Activated CD8-positive, alpha-beta memory T cell treated with anti-CD3 and anti-CD28 coated beads for 4 hours (primary cell): Measurements from ENCODE around the gene POLN.
"Not testable (repeated sequence)": the region's sequence is repeated elsewhere in the genome, so short reads cannot be mapped to it uniquely, and the experiment has no call there.

ENCODE experiments used
- DNase-seq, 2 donors: peaks; one replicate each; pipeline ENCODE4 v3.0.0-alpha.2; 2020; ENCODE audit warnings: low read depth in 2 of 2

POLN gene

GRCh38 chr4:2251795-2252529 lies 10.0 kb upstream of the POLN start:
- no peak for DNase-seq

DNA sequence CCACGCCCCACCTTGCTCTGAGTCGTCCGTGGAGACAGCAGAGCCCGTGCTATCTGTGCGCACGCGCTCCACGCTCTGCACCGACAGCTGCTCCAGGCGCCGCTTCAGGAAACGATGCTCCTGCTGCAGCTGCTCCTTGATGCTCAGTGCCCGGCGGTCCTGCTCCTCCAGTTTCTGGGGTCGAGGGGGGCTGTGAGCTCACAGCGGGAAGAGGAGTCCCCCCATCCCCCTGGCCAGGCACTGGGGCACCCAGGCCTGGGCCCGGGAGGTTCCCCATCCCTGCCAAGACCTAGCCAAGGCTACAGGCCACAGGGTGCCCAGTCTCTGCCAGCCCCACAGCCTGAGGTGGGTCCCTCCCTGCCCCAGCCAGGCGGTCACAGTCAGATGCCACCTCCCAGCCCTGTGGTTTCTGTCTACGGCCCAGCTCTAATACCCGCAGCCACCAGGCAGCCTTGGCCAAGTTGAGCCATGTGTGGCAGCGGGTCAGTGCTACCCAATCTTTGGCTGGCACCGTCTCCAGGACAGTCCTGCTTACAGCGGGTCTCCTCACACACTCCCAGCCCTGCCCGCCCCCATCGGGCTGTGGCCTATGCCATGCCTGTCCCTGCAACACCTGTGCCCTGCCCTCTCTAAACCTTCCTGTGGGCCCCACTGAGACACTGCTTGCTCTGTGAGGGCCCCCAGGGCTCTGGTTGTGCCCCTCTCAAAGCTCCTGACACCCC lies 9.3 kb upstream of the POLN start:
- no peak for DNase-seq

DNA sequence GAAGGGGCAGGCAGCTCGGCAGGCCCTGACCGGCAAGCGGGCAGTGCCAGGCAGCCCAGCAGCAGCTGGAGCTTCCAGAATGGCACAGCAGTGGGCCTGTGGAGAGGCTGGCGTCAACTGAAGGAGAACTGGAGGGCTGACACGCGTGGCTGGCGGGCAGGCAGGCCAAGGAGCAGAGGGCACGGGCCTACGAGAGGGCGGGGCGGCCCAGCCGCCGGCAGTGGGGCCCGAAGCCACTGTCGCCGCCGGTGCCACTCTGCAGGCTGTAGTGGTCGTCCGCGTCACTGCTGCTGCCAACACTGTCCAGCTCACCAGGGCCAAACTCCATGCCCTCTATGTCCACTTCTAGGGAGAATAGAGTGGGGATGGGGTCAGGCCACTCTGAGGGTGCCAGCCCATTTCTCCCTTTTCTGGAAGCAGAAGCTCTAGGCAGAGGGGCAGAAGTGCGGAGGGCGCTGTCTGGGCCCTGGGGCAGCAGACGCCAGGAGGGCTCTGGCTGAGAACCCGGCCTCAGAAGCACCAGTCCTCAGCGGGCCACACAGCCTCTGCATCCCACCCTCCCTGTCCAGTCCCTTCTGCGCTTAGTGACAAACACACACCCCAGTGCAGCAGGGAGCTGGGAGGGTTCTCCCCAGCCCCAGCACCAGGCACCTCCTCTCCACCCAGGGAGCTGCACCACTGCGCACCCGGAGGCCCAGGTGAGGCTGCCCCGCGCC lies 8.6 kb upstream of the POLN start:
- no peak for DNase-seq

- no peak for DNase-seq
These were observed 7.8 kb upstream of the POLN start for GRCh38 chr4:2249526-2250356.

- DNase-seq = no peak
These were observed 6.9 kb upstream of the POLN start for GRCh38 chr4:2248821-2249261.

GRCh38 chr4:2248044-2248780 lies 6.3 kb upstream of the POLN start:
- DNase-seq = no peak

- DNase-seq = no peak
These were observed 5.5 kb upstream of the POLN start for GRCh38 chr4:2247128-2248043.

DNA sequence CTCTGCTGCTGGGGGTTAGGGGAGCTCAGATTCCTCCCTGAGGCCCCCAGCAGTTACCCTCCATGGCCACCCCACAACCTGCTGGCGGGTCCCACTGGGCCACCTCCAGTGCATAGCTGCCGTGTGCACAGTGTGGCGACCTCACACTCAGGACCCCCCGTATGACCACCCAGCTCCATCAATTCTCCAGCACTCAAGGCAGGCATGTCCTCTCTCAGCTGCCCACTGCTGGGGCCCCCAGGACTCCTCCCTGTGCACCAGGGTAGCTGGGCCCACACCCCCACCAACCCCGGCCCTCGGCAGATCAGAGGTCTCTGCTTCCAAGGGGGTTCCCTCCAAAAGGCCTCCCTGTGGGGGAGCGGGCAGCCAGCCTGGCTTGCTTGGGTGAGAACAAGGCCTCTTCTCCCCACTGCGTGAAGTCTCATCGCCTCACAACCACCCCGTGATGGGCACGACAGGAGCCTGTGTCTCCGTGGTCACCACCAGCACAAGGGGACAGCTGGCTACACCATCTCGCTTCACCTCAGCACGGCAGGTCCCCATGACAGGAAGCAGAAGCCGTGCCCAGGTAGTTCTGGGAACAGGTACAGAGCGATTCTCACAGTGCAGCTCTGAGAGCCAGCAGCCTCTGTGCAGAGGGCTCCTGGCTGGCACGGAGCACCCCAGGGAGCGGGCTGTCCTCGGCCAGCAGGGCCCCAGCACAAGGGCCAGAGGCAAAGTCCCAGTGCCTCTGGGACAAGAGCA lies 4.6 kb upstream of the POLN start:
- DNase-seq = no peak

GRCh38 chr4:2245787-2246275 lies 3.9 kb upstream of the POLN start:
- DNase-seq = no peak

DNA sequence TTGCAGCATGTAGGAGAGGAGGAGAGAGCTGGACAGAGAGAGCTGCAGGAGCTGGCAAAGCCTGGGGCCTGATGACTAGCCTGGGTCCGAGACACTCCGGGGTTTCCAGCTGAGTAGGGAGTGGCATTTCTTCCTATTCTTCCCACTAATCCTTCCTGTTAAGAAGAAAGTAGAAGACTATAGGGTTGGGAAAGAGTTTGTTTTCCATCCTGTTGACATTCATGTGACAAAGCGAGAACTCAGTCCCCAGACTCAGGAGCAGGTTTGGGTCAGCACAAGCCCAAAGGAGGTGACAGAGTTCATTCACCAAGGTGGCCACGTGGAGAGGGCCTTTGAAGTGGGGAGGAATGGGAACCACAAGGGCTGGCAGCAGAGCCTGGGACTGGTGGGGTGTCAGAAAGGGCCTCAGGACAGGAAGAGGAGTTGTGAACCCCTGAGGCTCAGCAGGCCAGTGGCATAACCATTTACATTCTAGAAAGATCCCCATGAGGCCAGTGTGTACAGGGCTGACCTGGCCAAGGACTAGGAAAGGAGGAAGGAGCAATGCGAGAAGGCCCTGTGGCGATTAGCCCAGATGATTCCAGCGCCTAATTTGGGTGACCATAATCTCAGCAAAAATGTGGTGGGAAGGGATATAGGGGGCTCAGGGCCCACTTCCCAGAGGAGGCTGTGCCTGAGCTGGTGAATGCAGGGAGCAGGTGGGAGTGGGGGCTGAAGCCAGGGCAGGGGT lies 3.3 kb upstream of the POLN start:
- no peak for DNase-seq

DNA sequence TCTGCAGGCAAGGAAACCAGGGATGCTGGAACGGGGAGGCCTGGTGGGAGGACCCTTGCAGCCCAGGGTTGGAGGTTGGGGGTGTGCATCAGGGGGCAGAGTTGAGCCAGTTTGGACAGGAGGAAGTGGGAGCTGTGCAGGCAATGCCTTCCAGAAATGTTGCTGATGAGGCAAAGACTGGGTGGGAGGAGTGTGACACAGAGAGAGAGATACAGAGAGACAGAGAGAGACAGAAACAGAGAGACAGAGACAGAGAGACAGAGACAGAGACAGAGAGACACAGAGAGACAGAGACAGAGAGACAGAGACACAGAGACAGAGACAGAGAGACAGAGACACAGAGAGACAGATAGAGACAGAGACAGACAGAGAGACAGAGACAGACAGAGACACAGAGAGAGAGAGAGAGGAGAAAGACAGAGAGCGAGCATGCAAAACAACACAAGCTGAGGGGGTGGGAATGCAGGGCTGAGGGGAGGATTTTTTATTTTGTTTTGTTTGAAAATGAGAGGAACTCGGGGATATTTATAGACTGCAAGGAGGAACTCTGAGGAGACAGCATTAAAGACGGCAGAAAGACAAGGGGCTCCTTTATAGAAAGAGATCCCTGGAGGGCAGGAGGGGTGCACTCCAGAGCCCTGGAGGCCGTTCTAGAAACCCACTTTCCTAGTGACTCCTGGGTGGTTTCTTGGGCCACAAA lies 1.9 kb upstream of the POLN start:
- no peak for DNase-seq

- no peak for DNase-seq
These were observed 918 bp downstream of the POLN start for GRCh38 chr4:2241003-2241402.

DNA sequence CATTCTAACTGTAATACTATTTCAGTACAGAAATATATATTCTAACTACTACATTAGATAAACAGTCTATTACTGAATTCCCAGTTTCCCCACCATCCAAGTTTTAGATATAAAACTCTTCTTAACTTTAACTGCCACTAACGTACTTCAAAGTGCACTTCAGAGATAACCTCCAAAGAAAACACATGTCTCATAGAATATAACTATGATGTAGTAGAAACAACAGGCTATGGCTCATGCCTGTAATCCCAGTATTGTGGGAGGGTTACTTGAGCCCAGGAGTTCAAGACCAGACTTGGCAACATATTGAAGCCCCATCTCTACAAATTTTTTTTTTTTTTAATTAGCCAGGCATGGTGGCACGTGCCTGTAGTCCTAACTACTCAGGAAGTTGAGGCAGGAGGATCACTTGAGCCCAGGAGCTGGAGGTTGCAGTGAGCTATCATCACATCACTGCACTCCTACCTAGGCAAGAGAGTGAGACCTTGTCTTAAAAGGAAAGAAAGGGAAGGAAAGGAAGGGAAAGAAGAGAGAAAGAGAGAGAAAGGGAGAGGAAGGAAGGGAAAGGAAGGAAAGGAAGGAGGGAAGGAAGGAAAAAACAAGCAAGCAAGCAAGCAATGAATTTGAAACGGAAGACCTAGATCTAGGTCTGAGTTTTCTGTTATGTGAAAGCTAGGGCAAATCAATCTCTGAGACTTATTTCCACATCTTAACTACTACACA lies 4.8 kb downstream of the POLN start:
- no peak for DNase-seq

DNA sequence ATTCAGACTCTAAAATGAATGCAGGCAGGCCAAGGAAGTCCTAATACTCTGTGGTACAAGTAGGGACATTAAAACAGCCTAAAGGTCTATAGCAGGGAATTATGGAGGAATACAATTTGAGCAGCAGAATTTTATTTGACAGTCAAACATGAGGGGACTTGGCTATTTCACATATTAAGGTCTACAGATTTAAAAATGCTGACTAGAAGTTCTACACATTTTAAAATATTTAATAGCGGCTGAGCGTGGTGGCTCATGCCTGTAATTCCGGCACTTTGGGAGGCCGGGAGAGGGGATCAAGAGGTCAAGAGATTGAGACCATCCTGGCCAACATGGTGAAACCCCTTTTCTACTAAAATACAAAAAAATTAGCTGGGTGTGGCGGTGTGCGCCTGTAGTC lies 10.8 kb downstream of the POLN start:
- DNase-seq = no peak

DNA sequence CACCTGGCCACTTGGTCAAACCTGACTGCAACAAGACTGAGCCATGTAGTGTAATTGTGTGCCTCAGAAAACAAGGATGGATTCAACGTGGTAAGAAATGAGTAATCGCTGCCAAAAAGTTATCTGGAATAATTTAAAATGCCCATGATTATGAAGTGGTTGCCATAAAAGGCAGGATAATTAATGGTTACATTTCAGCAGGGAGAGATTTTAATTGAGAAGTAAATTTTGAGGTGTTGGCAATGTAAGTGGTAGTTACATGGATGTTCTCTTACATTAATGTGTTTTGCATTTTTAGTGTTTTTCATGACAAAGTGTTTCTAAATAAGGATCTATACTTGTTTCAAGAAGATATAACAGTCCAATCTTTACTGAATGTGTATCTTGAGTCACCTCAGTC lies 15.7 kb downstream of the POLN start:
- no peak for DNase-seq

- no peak for DNase-seq
These were observed 19.1 kb downstream of the POLN start for GRCh38 chr4:2222838-2223237.

DNA sequence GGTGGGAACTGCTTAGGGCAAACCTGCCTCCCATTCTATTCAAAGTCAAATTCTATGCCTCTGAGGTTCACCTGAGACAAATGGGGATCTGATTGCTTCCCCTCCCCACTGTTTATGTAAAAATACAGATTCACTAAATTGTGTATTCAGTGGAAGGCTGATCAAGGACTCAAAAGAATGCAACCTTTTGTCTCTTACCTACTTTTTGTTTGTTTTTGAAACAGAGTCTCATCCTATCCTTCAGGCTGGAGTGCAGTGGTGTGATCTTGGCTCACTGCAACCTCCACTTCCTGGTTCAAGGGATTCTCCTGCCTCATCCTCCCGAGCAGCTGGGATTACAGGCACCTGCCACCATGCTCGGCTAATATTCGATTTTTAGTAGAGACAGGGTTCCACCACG lies 20.5 kb downstream of the POLN start:
- DNase-seq = not testable (repeated sequence)
